NCI-H2081 (cell line): ENCODE results near the gene SLC35D2.
A peak's percentile ranks its signal among the peaks of the same experiment; 100 is the strongest.
"Not testable (repeated sequence)": the region's sequence is repeated elsewhere in the genome, so short reads cannot be mapped to it uniquely, and the experiment has no call there.

Experiments
- DNase-seq, 2 experiments: peaks; one replicate each; lab custom pipeline; 2025; lab: John Stamatoyannopoulos, UW

SLC35D2 gene

DNA sequence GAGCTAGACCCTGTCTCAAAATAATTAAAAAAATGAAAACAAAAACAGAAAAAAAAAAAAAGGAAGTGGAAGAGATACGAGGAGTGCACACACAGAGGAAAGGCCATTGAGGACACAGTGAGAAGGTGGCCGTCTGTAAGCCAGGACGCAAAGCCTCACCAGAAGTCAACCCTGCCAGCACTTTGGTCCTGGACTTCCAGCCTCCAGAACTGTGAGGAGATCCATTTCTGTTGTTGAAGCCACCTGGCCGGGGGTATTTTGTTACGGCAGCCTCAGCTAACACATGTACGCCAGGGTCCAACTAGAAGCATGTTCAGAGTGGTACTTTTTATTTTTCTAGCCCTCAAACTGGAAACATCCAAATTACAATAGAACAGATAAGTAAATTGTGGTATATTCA, 21.8 kb downstream of the SLC35D2 start:
- DNase-seq, result no peak

- no peak for DNase-seq
Observed at GRCh38 chr9:96360976-96361375, 22.5 kb downstream of the SLC35D2 start.

DNA sequence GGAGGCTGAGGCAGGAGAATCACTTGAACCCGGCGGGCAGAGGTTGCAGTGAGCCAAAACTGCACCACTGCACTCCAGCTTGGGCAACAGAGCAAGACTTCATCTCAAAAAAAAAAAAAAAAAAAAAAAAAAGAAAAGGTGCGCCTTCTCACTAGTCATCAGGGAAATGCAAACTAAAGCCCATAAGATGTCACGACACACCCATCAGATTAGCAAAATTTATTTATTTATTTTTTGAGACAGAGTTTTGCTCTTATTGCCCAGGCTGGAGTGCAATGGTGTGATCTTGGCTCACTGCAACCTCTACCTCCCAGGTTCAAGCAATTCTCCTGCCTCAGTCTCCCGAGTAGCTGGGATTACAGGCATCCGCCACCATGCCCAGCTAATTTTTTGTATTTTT, 23.0 kb downstream of the SLC35D2 start:
- not testable (repeated sequence) for DNase-seq

- DNase-seq, result no peak
Observed at GRCh38 chr9:96350866-96351265, 32.6 kb downstream of the SLC35D2 start.

GRCh38 chr9:96348261-96348660, 35.2 kb downstream of the SLC35D2 start:
- no peak for DNase-seq

- DNase-seq, result no peak
Observed at GRCh38 chr9:96345551-96345950, 38.0 kb downstream of the SLC35D2 start.

- DNase-seq, result peak in 1 of 2 experiments; percentile 3
Observed at GRCh38 chr9:96344458-96345180, 38.9 kb downstream of the SLC35D2 start.

DNA sequence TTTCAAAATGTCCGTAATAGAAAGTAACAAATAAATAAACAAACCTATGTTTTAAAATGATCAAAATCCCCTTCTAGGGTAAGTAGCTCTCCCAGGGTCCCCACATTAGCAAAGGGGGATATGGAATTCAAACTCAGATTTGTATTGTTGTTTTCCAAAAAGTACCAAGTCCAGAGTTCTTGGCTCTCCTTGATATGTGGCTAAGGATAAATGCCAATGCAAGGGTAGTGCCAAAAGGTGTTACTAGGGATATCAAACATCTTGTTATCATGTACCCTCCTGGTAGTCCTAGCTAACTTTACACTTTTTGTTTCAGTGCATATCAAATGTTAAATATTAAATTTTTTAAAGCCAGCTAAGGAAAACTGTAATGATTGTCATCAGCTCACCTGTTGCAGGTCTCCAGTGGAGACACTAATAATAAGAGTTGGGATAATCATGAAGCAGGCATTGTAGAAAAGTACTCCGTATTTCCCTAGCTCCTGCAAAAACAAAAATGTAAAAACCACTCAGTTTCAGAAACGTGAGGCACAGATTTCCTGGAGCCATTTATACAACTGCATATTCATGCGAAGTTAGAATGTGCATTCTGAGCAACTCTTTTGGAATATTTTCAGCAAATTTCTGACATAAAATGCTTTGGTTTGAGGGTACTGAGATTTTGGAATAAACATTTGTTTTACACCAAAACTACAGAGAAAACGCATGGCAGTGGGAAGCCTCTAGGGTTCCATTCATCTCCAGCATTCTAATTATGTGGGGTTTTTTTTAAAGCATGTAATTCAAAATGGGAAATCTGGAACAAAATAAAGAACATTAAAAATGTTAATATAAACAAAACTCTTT, 39.8 kb downstream of the SLC35D2 start:
- no peak for DNase-seq

GRCh38 chr9:96342571-96343245, 40.8 kb downstream of the SLC35D2 start:
- no peak for DNase-seq

DNA sequence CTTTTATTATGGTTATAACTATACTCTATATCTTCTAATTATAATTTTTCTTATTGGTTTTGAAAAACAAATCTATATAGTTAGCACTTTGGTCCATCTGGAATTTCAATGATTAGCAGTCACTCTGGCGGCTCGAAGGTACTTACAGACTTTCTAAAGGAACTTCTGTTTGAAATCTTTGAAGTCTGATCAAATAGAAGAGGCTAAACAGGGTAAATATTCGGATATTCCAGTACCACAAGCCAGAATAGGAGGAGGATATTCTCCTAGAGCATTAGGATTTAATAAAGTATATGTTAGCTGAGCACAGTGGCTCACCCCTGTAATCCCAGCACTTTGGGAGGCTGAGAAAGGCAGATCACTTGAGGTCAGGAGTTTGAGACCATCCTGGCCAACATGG, 42.8 kb downstream of the SLC35D2 start:
- no peak for DNase-seq

GRCh38 chr9:96338299-96338698, 45.2 kb downstream of the SLC35D2 start:
- no peak for DNase-seq

DNA sequence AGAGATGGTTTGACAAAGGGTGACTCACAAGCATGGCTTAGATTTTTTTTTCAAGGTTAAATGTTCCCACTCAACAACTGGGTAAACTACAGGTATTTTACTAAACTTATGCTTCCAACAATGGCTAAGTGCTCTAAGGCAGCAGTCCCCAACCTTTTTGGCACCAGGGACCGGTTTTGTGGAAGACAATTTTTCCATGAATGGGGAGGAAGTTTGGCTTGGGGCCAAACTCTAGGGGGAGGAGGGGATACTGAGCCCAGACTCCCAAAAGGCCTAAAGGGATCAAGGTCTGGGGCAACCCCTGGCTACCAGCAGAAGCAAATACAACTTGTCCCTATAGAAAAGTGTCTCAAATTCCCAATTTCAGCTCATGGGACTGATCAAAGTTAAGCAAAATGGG, 49.6 kb downstream of the SLC35D2 start:
- DNase-seq, result no peak

DNA sequence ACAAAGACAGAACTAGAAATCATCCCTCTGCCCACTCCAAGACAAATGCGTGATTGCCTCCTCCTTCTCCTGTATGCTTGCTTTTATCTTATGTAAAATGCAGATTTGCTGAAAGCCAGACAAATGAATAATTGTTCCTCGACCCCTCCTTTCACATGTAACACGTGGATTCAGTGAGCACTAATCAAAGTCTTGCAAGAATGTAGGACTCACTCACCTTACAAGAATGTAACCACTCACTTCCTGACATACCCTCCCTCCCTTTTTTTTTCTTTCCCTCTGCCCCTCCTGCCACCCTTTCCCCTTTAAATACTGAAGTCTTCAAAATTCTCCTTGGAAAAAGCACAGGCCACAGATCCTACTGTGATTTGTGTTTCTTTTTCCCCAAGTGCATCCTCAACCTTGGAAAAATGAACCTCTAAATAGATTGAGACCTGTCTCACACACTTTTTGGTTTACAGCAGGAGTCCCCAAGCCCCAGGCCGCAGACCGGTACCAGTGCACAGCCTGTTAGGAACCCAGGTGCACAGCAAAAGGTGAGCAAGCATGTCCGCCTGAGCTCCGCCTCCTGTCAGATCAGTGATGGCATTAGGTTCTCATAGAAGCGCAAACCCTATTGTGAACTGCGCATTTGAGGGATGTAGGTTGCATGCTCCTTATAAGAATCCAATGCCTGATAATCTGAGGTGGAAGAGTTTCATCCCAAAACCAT, 52.1 kb downstream of the SLC35D2 start:
- no peak for DNase-seq

DNA sequence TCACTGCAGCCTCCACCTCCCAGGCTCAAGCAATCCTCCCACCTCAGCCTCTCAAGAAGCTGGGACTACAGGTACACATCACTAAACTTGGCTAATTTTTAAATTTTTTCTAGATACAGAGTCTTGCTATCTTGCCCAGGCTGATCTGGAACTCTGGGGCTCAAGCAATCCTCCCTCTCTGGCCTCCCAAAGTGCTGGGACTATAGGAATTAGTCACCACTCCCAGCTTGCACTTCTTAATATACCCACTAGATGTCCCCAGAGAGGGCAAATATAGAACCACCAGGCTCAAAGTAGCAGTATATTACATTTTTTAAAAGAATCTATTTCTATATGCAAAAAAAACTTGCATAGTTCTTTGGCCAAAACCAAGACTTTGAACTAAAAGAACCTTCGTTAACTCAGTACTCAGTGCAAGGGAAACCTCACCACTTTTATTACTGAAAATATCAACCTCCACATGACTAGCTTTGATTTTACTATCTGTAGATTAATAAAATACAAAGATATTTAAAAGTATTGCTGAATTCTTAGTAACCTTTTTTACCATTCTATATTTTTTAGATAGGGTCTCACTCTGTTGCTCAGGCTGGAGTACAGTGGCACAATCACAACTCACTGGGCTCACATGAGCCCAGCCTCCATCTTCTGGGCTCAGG, 55.7 kb downstream of the SLC35D2 start:
- DNase-seq, result peak; percentile 33 to 42

DNA sequence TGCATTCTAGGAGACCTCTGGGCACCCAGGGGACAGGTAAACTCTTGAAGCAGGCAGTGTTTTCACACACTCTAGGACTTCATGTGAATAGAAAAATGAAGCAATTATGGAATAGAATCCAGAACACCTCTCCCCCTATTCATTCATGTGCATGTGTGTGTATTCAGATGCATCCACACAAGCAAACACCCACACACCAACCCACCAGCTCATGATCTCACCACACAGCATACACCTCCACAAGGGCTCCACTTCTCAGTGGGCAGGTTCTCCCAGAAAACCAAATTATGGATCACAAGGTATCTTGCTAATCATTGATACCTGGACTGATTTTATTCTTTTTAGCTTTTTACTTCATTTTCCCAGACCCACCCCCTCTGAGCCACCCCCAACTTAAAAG, 60.3 kb downstream of the SLC35D2 start:
- no peak for DNase-seq

GRCh38 chr9:96322736-96323135, 60.8 kb downstream of the SLC35D2 start:
- DNase-seq, result not testable (repeated sequence)

- not testable (repeated sequence) for DNase-seq
Observed at GRCh38 chr9:96322210-96322609, 61.3 kb downstream of the SLC35D2 start.

GRCh38 chr9:96321515-96321914, 62.0 kb downstream of the SLC35D2 start:
- no peak for DNase-seq

DNA sequence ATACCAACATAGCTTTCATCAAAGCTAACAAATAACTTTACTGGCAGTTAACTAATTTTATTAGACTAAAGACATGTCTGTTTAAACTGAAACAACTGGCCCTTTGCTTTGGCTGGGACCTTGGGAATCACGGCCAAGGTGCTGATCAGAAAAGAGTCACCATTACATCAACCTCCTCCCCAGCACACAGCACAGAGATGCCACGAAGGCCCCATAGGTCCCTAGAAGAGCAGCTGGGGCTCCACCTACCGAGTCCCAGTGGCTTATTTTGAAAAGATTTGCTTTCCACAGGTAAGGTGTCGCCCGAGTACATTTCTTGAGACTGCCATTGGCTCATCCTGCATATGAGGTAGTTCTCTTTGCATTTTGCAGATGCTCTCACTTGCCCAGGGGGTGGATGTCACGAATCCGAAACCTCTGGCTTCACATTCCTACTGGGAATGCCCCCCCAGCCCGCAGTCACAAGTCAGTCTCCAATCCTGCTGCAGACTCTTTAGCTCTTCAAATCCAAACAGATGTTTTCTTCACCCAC, 62.7 kb downstream of the SLC35D2 start:
- DNase-seq, result no peak

DNA sequence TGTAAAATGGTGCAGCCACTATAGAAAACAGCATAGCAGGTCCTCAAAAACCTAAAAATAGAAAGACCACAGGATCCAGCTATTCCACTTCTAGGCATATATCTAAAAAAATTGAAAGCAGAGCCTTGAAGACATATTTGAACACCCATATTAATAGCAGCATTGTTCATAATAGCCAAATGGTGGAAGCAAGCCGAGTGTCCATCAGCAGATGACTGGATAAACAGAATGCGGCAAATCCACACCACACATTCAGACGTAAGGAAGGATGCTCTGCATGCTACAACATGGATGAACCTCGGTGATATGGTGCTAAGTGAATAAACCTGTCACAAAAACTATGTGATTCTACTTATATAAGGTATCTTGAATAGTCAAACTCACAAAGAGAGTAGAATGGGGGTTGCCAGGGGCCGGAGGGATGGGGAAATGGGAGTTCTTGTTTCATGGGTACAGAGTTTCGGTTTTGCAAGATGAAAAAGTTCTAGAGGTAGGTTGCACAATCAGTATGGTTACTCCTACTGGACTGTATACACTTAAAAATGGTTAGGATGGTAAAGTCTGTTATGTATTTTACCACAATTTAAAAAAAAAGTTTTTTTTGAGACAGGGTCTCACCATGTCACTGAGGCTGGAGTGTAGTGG, 64.5 kb downstream of the SLC35D2 start:
- no peak for DNase-seq
